GM19239 (cell line): ENCODE measurements around the gene LRRTM2.

ENCODE experiments used
- DNase-seq: peaks from one replicate; pipeline ENCODE4 v3.0.0; 2011; ENCODE audit warnings: low spot score; ENCODE audit not compliant: insufficient read length
- FAIRE-seq: peaks from 2 replicates; lab custom pipeline; 2011; peaks lifted over from hg19 to GRCh38; lab: Jason Lieb, UNC

LRRTM2 gene

GRCh38 chr5:138884554-138884953 is 9.4 kb upstream of the LRRTM2 start:
- FAIRE-seq (no peak), DNase-seq (no peak)

- DNase-seq (no peak), FAIRE-seq (no peak)
Observed at GRCh38 chr5:138884094-138884493, 9.0 kb upstream of the LRRTM2 start.

- FAIRE-seq (no peak), DNase-seq (no peak)
Observed at GRCh38 chr5:138883211-138883610, 8.1 kb upstream of the LRRTM2 start.

- DNase-seq (no peak), FAIRE-seq (no peak)
Observed at GRCh38 chr5:138878437-138879235, 3.5 kb upstream of the LRRTM2 start.

GRCh38 chr5:138876811-138877210 is 1.7 kb upstream of the LRRTM2 start:
- FAIRE-seq, result no peak
- DNase-seq, result no peak

GRCh38 chr5:138875946-138876345 is 811 bp upstream of the LRRTM2 start:
- DNase-seq, result no peak
- FAIRE-seq, result no peak

- no peak for FAIRE-seq
- DNase-seq, result no peak
Observed at GRCh38 chr5:138875552-138875875, 379 bp upstream of the LRRTM2 start.

- FAIRE-seq (no peak), DNase-seq (no peak)
Observed at GRCh38 chr5:138874241-138874640, 894 bp downstream of the LRRTM2 start.

- FAIRE-seq (no peak), DNase-seq (no peak)
Observed at GRCh38 chr5:138873466-138874221, 1.5 kb downstream of the LRRTM2 start.

GRCh38 chr5:138872841-138873465 is 2.2 kb downstream of the LRRTM2 start:
- DNase-seq, result no peak
- FAIRE-seq, result no peak

GRCh38 chr5:138870611-138871010 is 4.5 kb downstream of the LRRTM2 start:
- DNase-seq (no peak), FAIRE-seq (no peak)

GRCh38 chr5:138869763-138870500 is 5.2 kb downstream of the LRRTM2 start:
- no peak for FAIRE-seq
- no peak for DNase-seq

GRCh38 chr5:138869038-138869437 is 6.1 kb downstream of the LRRTM2 start:
- no peak for DNase-seq
- no peak for FAIRE-seq

- DNase-seq (no peak), FAIRE-seq (no peak)
Observed at GRCh38 chr5:138867011-138867410, 8.1 kb downstream of the LRRTM2 start.

- FAIRE-seq (no peak), DNase-seq (no peak)
Observed at GRCh38 chr5:138853132-138853531, 22.0 kb downstream of the LRRTM2 start.

- no peak for FAIRE-seq
Observed at GRCh38 chr5:138850865-138851435, 24.2 kb downstream of the LRRTM2 start.

GRCh38 chr5:138849882-138850281 is 25.3 kb downstream of the LRRTM2 start:
- FAIRE-seq, result no peak
- DNase-seq, result no peak

More at GRCh38 chr5:138850865-138851435, 24.2 kb downstream of the LRRTM2 start:
- no peak for DNase-seq

GRCh38 chr5:138849439-138849838 is 25.7 kb downstream of the LRRTM2 start:
- DNase-seq, result no peak

GRCh38 chr5:138844812-138845513 is 30.2 kb downstream of the LRRTM2 start:
- DNase-seq, result no peak
- no peak for FAIRE-seq

More at GRCh38 chr5:138849439-138849838, 25.7 kb downstream of the LRRTM2 start:
- no peak for FAIRE-seq

GRCh38 chr5:138844125-138844461 is 31.0 kb downstream of the LRRTM2 start:
- DNase-seq, result no peak
- no peak for FAIRE-seq
